ENCODE data around the gene RAB37.

The RAB37 gene

DNA sequence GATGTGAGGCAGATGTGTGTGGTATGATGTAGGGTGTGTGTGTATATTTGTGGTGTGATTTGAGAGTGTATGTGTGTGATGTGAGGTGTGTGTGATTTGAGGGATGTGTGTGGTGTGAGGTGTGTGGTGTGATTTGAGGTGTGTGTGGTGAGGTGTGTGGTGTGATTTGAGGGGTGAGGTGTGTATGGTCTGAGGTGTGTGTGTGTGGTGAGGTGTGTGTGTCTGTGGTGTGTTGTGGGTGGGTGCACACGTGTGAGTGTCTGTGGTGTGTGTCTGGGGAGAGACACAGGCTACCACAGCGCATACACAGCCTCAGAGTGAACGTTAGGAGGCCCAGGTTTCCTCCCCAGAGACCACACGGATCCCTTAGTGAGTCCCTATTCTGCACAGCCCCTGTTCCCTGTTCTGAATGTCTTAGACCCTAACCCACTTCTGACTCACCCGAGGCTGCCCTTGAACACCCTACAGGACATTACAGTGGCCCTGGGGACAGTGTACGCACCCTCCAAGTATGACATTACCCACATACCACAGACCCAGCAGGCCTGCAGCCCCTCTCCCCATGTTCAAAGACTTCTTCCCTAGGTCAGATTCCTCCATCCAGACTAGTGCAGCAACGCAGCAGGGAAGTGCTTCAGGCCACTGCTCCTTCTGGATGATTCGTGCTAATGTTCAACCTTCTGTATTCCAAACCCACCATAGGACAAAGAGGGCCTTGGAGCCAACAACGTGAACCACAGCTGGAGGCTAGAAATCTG, 3.5 kb upstream of the RAB37 start:
- H3K4me3 ChIP-seq (ENCODE audit: low read depth, low read length): no peak overlapping the region
- TF ChIP-seq POLR2A (IDR thresholded peaks at IDR 0.05; ENCODE audit: extremely low read depth, insufficient read length) (no peak), MYC (IDR thresholded peaks at IDR 0.05; ENCODE audit: low read depth, low read length) (no peak)
- TF ChIP-seq, protein P1, sequence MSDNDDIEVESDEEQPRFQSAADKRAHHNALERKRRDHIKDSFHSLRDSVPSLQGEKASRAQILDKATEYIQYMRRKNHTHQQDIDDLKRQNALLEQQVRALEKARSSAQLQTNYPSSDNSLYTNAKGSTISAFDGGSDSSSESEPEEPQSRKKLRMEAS (IDR thresholded peaks at IDR 0.05; ENCODE audit: low read depth, low read length): no peak
- TF ChIP-seq, protein P2, sequence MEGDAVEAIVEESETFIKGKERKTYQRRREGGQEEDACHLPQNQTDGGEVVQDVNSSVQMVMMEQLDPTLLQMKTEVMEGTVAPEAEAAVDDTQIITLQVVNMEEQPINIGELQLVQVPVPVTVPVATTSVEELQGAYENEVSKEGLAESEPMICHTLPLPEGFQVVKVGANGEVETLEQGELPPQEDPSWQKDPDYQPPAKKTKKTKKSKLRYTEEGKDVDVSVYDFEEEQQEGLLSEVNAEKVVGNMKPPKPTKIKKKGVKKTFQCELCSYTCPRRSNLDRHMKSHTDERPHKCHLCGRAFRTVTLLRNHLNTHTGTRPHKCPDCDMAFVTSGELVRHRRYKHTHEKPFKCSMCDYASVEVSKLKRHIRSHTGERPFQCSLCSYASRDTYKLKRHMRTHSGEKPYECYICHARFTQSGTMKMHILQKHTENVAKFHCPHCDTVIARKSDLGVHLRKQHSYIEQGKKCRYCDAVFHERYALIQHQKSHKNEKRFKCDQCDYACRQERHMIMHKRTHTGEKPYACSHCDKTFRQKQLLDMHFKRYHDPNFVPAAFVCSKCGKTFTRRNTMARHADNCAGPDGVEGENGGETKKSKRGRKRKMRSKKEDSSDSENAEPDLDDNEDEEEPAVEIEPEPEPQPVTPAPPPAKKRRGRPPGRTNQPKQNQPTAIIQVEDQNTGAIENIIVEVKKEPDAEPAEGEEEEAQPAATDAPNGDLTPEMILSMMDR (IDR thresholded peaks at IDR 0.05; ENCODE audit: low read depth, low read length): no peak
- no peak for DNase-seq (ENCODE audit: low read depth)

DNA sequence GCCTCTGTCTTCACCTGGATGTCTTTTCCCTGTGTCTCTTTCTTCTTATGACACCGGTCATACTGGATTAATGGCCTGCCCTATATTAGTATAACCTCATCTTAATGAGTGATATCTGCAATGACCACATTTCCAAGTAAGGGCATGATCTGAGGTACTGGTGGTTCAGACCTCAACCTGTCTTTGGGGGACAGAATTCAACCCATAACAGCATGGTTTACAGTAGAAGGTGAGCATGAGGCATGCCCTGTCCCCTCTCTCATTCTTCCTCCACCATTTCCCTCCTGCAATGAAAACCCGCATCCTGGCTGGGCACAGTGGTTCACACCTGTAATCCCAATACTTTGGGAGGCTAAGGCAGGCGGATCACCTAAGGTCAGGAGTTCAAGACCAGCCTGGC, 2.8 kb upstream of the RAB37 start:
- TF ChIP-seq MYC (IDR thresholded peaks at IDR 0.05; ENCODE audit: low read depth, low read length) (no peak), POLR2A (IDR thresholded peaks at IDR 0.05; ENCODE audit: extremely low read depth, insufficient read length) (no peak)
- TF ChIP-seq, protein P1 (IDR thresholded peaks at IDR 0.05; ENCODE audit: low read depth, low read length): no peak
- TF ChIP-seq, protein P2 (IDR thresholded peaks at IDR 0.05; ENCODE audit: low read depth, low read length): no peak
- no peak for DNase-seq (ENCODE audit: low read depth)
- H3K4me3 ChIP-seq (ENCODE audit: low read depth, low read length): no peak overlapping the region

DNA sequence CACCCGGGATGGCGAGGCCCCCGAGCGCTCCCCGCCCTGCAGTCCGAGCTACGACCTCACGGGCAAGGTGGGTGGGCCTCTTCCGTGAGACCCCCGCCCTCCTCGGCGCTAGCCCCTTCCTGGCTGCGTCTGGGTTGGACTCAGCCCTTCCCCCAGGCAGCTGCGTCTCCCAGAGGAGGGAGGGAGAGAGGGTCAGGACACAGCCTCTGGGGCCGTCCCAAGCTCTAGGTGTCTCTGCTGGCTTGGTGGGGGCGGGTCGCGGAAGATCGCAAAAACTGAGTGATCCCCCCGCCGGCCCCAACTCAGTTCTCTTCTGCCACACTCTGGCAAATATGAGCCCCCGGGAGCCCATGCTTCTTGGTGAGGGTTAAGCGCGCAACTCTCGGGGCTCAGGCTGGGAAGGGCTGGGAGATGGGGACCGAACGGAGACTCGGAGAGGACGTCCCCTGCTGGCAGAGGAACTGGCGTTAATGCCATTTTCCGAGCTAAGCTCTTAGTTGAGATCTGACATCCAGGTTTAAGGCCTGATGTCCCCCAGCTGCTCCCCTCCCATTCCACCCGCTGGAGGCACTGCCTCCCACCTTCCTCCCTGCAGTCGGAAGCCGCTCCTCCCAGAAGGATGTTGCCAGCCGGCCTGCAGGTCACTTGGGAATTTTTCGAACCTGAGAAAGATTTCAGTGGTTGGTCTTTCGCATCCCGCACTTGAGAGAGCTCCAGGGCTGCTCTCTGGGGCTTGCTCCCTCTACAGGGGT, 419 bp downstream of the RAB37 start:
- DNase-seq (ENCODE audit: low read depth): peak; percentile 83
- peak overlapping the region; percentile 78 for H3K4me3 ChIP-seq (ENCODE audit: low read depth, low read length)
- no peak for TF ChIP-seq MYC (IDR thresholded peaks at IDR 0.05; ENCODE audit: low read depth, low read length)
- TF ChIP-seq, protein P1 (IDR thresholded peaks at IDR 0.05; ENCODE audit: low read depth, low read length): no peak
- TF ChIP-seq POLR2A (IDR thresholded peaks at IDR 0.05; ENCODE audit: extremely low read depth, insufficient read length): no peak
- TF ChIP-seq, protein P2 (IDR thresholded peaks at IDR 0.05; ENCODE audit: low read depth, low read length): peak; percentile 45

- H3K4me3 ChIP-seq (ENCODE audit: low read depth, low read length): peak overlapping the region; percentile 78
- TF ChIP-seq, protein P2 (IDR thresholded peaks at IDR 0.05; ENCODE audit: low read depth, low read length): no peak
- TF ChIP-seq, protein P1 (IDR thresholded peaks at IDR 0.05; ENCODE audit: low read depth, low read length): peak; percentile 52; the same call in 1 of the 2 replicates
- TF ChIP-seq MYC (IDR thresholded peaks at IDR 0.05; ENCODE audit: low read depth, low read length): peak; percentile 35
- TF ChIP-seq POLR2A (IDR thresholded peaks at IDR 0.05; ENCODE audit: extremely low read depth, insufficient read length): peak; percentile 63
- DNase-seq (ENCODE audit: low read depth): peak; percentile 97
Observed at GRCh38 chr17:74738051-74738996, 1.3 kb downstream of the RAB37 start.

DNA sequence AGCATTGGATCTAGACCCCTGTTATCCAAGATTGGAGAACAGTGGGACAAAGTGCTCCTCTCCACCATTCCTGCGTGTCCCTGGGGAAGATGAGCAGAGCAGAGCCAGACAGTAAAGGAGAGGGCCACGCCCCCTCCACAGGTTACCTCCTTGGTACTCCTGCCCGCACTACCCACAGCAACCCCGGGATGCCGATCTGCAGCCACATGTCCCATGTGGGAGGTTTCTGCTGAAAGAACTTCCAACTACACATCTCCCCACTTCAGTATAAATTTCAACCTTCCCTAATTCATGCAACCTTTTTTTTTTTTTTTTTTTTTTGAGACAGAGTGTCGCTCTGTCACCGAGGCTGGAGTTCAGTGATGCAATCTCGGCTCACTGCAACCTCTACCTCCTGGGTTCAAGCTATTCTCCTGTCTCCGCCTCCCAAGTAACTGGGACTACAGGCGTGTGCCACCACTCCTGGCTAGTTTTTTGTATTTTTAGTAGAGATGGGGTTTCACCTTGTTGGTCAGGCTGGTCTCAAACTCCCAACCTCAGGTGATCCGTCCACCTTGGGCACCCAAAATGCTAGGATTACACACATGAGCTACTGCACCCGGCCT, 2.3 kb downstream of the RAB37 start:
- H3K4me3 ChIP-seq (ENCODE audit: low read depth, low read length): peak overlapping the region; percentile 78
- no peak for TF ChIP-seq MYC (IDR thresholded peaks at IDR 0.05; ENCODE audit: low read depth, low read length)
- TF ChIP-seq POLR2A (IDR thresholded peaks at IDR 0.05; ENCODE audit: extremely low read depth, insufficient read length): no peak
- peak; percentile 64 for DNase-seq (ENCODE audit: low read depth)

Measured in NB4 (cell line).